Prostate gland (tissue), 2 donors: ENCODE data around the gene EIF4G3. TPM values are rescaled to one million over a fixed set of nuclear protein-coding genes. Genes with fewer than 3 reads are reported as not detected.

Experiments
- DNase-seq: peaks from one replicate; pipeline ENCODE4 v3.0.0-alpha.2; 2019; ENCODE audit warnings: low spot score
- H3K27ac ChIP-seq, 2 donors: fragments of 200-600 bp; sonication (generic); 2 replicates each; pipeline ENCODE4 v1.5.1; 2017 to 2019
- H3K27me3 ChIP-seq: fragments of 200-600 bp; sonication (generic); replicated peaks from 2 replicates; pipeline ENCODE4 v1.5.1; 2019; ENCODE audit not compliant: insufficient read depth
- H3K36me3 ChIP-seq, 2 donors: fragments of 200-600 bp; sonication (generic); 1 replicate in 1 of 2; 2 replicates in 1 of 2; pipeline versions ENCODE4 v1.5.1 to v1.8.1; 2017 to 2019
- H3K4me1 ChIP-seq: fragments of 200-600 bp; sonication (generic); replicated peaks from 2 replicates; pipeline ENCODE4 v1.5.1; 2019
- H3K4me3 ChIP-seq, 2 donors: fragments of 200-600 bp; sonication (generic); 2 replicates each; pipeline ENCODE4 v1.5.1; 2017 to 2019
- H3K9me3 ChIP-seq: fragments of 200-600 bp; sonication (generic); 2 replicates; pipeline ENCODE4 v1.5.1; 2017
- POLR2A ChIP-seq: fragments of 450-650 bp; IDR thresholded peaks from one replicate; pipeline ENCODE4 v1.6.1; 2016; ENCODE audit warnings: antibody characterized with exemption, mild to moderate bottlenecking
- POLR2AphosphoS5 ChIP-seq: sonication (generic); formaldehyde crosslinking; IDR thresholded peaks from one replicate; pipeline ENCODE4 v1.6.1; 2017; ENCODE audit warnings: antibody characterized with exemption
- WGBS: methylation state at CpG from one replicate; pipeline ENCODE4 v1.1.5; 2018; 5-methylcytosine and 5-hydroxymethylcytosine counted together
- intact Hi-C: fragments of 100-400 bp; cut with DNase I; formaldehyde crosslinking; loops from one replicate; pipeline ENCODE4 v1.14.2; 2022
- total RNA-seq, 2 donors: library from RNA; depleted of rRNA; stranded (reverse); fragments of >200 nt; gene quantifications; one replicate each; pipeline ENCODE4 v1.1.0, GENCODE V29; 2016
- TF ChIP-seq, protein P1 (sequence below), 4 experiments: fragments of 200-600 bp in 2 of 4; fragments of 450-650 bp in 2 of 4; sonication (generic) in 2 of 4; IDR thresholded peaks; 1 replicate in 3 of 4; 2 replicates in 1 of 4; pipeline ENCODE4 v1.5.1; 2016 to 2019; ENCODE audit warnings: antibody characterized with exemption in 4 of 4, mild to moderate bottlenecking in 2 of 4, moderate library complexity in 2 of 4

Gene EIF4G3
- total RNA-seq, 2 donors from 2014 or later, result 28.3 to 81.1 TPM

DNA sequence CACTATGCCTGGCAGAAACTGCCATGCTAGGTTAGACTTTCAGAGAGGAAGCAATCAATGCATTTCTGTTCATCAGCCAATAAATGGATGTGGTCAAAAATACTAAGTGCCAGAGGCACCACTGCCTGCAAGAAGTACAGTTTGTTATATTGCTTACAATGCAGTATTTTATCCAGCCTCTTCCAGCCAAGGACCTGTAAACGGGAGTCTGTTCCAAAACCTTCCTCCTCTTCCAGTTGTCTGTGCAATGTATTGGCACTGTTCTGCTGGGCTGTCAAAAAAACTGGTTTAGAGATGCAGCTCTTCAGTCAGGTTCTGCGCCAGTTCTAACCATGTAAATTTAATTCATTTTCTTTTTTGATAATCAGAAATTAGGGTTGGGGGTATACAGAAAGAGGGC lies 175.7 kb downstream of the EIF4G3 start:
- DNase-seq, result no peak
- TF ChIP-seq POLR2AphosphoS5 (no peak), POLR2A (no peak)
- TF ChIP-seq, protein P1, sequence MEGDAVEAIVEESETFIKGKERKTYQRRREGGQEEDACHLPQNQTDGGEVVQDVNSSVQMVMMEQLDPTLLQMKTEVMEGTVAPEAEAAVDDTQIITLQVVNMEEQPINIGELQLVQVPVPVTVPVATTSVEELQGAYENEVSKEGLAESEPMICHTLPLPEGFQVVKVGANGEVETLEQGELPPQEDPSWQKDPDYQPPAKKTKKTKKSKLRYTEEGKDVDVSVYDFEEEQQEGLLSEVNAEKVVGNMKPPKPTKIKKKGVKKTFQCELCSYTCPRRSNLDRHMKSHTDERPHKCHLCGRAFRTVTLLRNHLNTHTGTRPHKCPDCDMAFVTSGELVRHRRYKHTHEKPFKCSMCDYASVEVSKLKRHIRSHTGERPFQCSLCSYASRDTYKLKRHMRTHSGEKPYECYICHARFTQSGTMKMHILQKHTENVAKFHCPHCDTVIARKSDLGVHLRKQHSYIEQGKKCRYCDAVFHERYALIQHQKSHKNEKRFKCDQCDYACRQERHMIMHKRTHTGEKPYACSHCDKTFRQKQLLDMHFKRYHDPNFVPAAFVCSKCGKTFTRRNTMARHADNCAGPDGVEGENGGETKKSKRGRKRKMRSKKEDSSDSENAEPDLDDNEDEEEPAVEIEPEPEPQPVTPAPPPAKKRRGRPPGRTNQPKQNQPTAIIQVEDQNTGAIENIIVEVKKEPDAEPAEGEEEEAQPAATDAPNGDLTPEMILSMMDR (IDR thresholded peaks at IDR 0.05), result no peak
- Histone ChIP-seq H3K9me3 (no peaks in the 10 kb centered on the region), H3K36me3 (no peaks in the 10 kb centered on the region), H3K4me1 (no peaks in the 10 kb centered on the region), H3K27me3 (no peaks in the 10 kb centered on the region), H3K27ac (no peak overlapping the region), H3K4me3 (no peak overlapping the region)
- intact Hi-C loops, result no loop called here
- 57% methylated on average over 2 of the region's 2 CpGs for WGBS

DNA sequence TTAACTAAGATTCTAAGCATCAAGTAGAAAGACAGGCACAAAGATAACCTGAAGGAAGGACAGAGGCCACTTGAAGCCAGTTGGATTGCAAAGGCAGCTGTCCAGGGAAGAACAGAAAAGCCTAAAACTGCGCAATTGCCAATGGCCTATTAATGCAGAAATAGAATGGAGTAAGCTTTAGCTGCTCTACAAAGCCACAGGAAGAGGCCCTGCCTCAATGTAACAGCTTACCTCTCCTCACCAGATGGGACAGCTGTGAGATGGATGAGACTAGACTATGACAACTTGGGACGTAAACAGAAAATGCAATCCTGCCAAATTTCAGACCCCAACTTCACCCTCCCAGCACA lies 176.5 kb downstream of the EIF4G3 start:
- 90% methylated on average over 2 of the region's 2 CpGs for WGBS

DNA sequence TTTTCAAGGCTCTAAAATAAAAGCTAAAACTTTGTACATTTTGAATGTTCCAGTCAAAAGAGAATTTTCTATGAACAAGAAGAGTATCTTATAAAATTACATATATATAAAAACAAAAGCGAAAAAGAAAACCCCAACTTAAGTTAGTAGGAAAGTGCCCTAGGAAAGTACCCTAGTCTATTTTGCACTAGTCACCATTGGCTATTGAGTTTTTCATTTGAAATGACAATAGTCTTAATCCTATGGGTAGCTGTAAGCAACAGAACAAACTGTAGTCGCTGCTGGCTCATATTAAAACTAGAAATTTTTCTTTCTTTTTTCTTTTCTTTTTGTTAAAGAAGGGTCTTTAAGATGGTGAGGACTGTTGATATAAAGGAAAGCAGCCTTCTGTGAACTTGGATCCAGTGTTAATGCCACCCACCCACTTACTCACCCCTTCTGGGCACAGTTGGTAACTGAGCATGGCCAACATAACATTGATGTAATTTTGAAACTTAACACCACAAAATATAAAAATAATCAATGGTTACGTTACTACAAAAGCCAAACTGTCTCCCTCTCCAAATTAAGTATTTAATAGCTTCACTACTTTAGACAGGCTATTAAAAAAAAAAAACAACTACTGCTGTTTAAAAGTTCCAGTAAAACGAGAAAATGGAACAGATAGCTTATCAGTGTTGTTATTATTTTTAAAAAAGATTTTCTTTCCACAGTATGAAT lies 177.0 kb downstream of the EIF4G3 start:
- WGBS, result 70% methylated on average over 4 of the region's 4 CpGs
- TF ChIP-seq POLR2A (no peak), POLR2AphosphoS5 (no peak)
- TF ChIP-seq, protein P1 (IDR thresholded peaks at IDR 0.05), result no peak

More for the DNA sequence above, 176.5 kb downstream of the EIF4G3 start:
- Histone ChIP-seq H3K4me1 (no peaks in the 10 kb centered on the region), H3K27me3 (no peaks in the 10 kb centered on the region), H3K4me3 (no peak overlapping the region), H3K27ac (no peak overlapping the region), H3K9me3 (no peaks in the 10 kb centered on the region), H3K36me3 (no peaks in the 10 kb centered on the region)
- intact Hi-C loops, result no loop called here
- no peak for DNase-seq
- TF ChIP-seq, protein P1 (IDR thresholded peaks at IDR 0.05), result no peak
- TF ChIP-seq POLR2A (no peak), POLR2AphosphoS5 (no peak)

DNA sequence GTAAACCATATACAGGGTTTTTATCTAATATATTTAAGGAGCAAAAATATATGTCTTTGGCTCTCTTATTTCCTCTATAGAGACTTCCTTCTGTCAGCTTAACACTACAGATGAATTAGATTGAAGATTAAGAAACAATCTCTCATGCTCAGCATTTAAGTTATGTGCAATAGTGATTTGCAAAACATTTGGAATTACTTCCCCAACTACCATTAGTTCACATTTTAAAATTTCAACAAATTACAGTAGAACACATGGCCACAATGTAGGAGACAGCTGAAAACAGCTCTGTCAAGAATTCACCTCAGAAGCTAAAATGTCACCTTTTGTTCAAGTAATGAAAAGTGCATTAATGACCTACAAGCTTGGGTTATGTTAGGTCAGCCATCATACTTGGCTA lies 177.9 kb downstream of the EIF4G3 start:
- Histone ChIP-seq H3K36me3 (no peaks in the 10 kb centered on the region), H3K27ac (no peak overlapping the region), H3K4me1 (no peaks in the 10 kb centered on the region), H3K27me3 (no peaks in the 10 kb centered on the region), H3K4me3 (no peak overlapping the region), H3K9me3 (no peaks in the 10 kb centered on the region)
- no peak for DNase-seq
- TF ChIP-seq POLR2A (no peak), POLR2AphosphoS5 (no peak)
- TF ChIP-seq, protein P1 (IDR thresholded peaks at IDR 0.05), result no peak
- intact Hi-C loops, result no loop called here

More for the DNA sequence above, 177.0 kb downstream of the EIF4G3 start:
- Histone ChIP-seq H3K4me1 (no peaks in the 10 kb centered on the region), H3K27me3 (no peaks in the 10 kb centered on the region), H3K9me3 (no peaks in the 10 kb centered on the region), H3K36me3 (no peaks in the 10 kb centered on the region), H3K27ac (no peak overlapping the region), H3K4me3 (no peak overlapping the region)
- intact Hi-C loops, result no loop called here
- no peak for DNase-seq

DNA sequence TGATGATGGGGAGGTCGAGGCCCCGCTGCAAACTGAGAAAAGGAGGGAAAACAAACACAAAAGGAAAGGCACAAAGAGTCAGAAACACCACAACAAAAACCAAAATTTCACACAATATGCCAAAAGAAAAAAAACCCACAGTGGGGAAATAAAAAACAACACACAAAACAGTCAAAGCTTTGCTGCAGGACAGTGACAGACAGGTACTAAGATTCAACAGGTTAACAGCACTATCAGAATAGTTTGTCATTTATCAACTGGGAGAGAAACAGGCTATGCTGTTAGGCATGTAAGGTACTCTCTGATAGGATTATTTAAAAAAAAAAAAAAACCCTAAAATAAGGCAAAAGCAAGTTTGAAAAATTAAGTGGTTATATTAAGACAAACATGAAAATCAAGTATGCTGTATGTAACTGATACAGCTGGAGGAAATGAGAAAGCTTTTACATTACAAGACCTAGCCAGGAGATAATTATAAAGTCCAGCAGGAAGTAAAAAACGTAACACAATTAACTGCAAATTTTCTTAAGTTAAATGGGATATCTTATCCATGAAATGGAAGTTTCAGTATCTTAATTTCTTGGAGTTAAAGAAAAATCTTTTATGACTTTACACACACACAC lies 179.0 kb downstream of the EIF4G3 start:
- H3K4me1 ChIP-seq, result no peaks in the 10 kb centered on the region
- H3K27ac ChIP-seq, result no peak overlapping the region
- intact Hi-C loops, result no loop called here

More for the DNA sequence above, 179.0 kb downstream of the EIF4G3 start:
- Histone ChIP-seq H3K4me3 (no peak overlapping the region), H3K36me3 (no peaks in the 10 kb centered on the region), H3K27me3 (no peaks in the 10 kb centered on the region), H3K9me3 (no peaks in the 10 kb centered on the region)
- TF ChIP-seq POLR2AphosphoS5 (no peak), POLR2A (no peak)
- TF ChIP-seq, protein P1 (IDR thresholded peaks at IDR 0.05), result no peak
- 81% methylated on average over 3 of the region's 3 CpGs for WGBS
- no peak for DNase-seq
